ENCODE measurements around the gene JAK1. TPM values are rescaled to one million over a fixed set of nuclear protein-coding genes. Genes with fewer than 3 reads are reported as not detected.
A peak's percentile ranks its signal among the peaks of the same experiment; 100 is the strongest.

JAK1 gene
- total and polyA plus RNA-seq, 3 experiments from 2014 or later, result 106 to 300 (median 108) TPM

DNA sequence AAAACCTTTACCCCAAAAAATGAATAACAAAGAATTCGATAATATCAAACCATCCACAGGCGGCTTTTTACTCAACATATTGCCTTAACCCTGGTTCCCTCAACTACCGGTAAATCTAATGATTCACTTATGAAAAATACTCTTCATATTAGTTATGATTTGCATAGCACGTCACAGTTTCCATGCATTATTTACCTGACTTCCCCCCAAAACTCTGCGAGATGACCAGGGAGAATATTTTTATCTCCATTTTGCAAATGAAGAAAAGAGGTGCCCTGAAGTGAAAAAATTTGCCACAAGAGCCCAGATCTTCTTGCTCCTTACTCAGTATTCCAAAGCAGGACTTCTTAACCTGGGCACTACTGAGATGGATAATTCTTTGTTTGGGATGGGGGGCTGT lies 2.9 kb downstream of the JAK1 start:
- POLR2A ChIA-PET, result no interaction called here
- CTCF ChIA-PET, result no interaction called here
- H3K36me3 Mint-ChIP-seq, result peaks cover 0 to 18% (median 5%) of the 10 kb centered on the region in 3 donors

DNA sequence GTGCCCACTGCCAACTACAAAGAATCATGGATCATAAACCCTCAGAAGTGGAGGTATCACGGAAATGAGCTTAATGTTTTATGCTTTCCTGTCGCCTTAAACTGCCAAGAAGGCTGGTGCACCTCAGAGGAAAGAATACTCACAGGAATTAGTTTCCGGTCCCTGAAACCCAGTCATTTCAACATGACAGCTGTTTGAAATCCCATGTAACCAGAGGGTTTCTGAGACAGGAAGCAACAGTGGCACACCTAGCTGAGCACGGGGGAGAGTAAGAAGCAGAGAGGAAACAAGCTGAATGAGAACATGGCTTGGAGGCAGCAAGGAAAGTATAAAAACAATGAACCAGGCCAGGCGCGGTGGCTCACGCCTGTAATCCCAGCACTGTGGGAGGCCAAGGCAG lies 3.9 kb downstream of the JAK1 start:
- Mint-ChIP-seq H3K36me3 (peaks cover 0 to 19% (median 6%) of the 10 kb centered on the region in 3 donors), H3K4me3 (peak overlapping the region; percentile 67 to 98 (median 89)), H3K27me3 (no peaks in the 10 kb centered on the region), H3K27ac (peak overlapping the region; percentile 37 to 97 (median 88)), H3K4me1 (peaks cover 9 to 84% (median 80%) of the 10 kb centered on the region in 3 donors), H3K9me3 (no peaks in the 10 kb centered on the region)
- ChIA-PET CTCF (interaction anchor here (0.9 to 1.5 kb wide), 5 partner anchors 30 to 113 kb away, joined by 3 to 6 read pairs (median 3); no protein-coding TSS in a partner anchor), POLR2A (interaction anchor here (1.5 to 2.9 kb wide), 3 partner anchors 40 to 98 kb away, joined by 4 to 9 read pairs (median 8); no protein-coding TSS in a partner anchor)
- H3K27me3 ChIP-seq (ENCODE audit: insufficient read depth, low read length, poor library complexity, severe bottlenecking), result no peaks in the 10 kb centered on the region
- no peak overlapping the region for H3K27ac ChIP-seq (ENCODE audit: low read depth, low read length)
- no peaks in the 10 kb centered on the region for H3K9me3 ChIP-seq (ENCODE audit: low read length)
- peaks cover 79% of the 10 kb centered on the region for H3K4me1 ChIP-seq (ENCODE audit: insufficient read depth, low read length)
- peak in 2 of 5 donors; percentile 20 to 43 for DNase-seq
- H3K36me3 ChIP-seq (ENCODE audit: insufficient read depth, low read length), result no peaks in the 10 kb centered on the region
- peak overlapping the region; percentile 6 for H3K4me3 ChIP-seq (ENCODE audit: low read length)

More for the DNA sequence above, 2.9 kb downstream of the JAK1 start:
- Mint-ChIP-seq H3K4me3 (peak overlapping the region; percentile 86 to 98 (median 92)), H3K4me1 (peaks cover 17 to 85% (median 79%) of the 10 kb centered on the region in 3 donors), H3K27ac (peak overlapping the region; percentile 47 to 97 (median 88)), H3K9me3 (no peaks in the 10 kb centered on the region), H3K27me3 (no peaks in the 10 kb centered on the region)
- DNase-seq, result no peak
- H3K4me3 ChIP-seq (ENCODE audit: low read length), result no peak overlapping the region
- H3K9me3 ChIP-seq (ENCODE audit: low read length), result no peaks in the 10 kb centered on the region
- H3K36me3 ChIP-seq (ENCODE audit: insufficient read depth, low read length), result no peaks in the 10 kb centered on the region
- H3K4me1 ChIP-seq (ENCODE audit: insufficient read depth, low read length), result peaks cover 77% of the 10 kb centered on the region
- H3K27me3 ChIP-seq (ENCODE audit: insufficient read depth, low read length, poor library complexity, severe bottlenecking), result no peaks in the 10 kb centered on the region
- no peak overlapping the region for H3K27ac ChIP-seq (ENCODE audit: low read depth, low read length)

DNA sequence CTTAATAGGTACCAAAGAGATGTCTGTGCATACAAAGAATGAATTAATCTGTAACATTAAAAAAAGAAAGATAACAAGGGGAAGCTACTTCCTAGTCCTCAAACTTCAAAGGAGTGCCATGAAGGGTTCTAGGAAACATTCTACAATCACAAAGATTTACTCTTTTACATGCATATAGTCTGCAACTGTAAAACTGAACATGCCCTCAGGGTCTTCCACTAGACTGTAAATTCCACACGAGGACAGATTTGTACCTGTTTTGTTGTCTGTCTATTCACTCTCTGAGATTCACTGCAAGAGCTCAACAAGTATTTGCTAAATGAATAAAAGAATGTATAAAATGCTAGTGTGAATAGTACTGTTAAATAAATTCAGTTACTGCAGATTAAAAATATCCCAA lies 4.4 kb downstream of the JAK1 start:
- no peaks in the 10 kb centered on the region for H3K9me3 ChIP-seq (ENCODE audit: low read length)
- peak overlapping the region; percentile 6 for H3K4me3 ChIP-seq (ENCODE audit: low read length)
- Mint-ChIP-seq H3K27ac (peak overlapping the region in 7 of 8 donors; percentile 37 to 97 (median 89)), H3K27me3 (no peaks in the 10 kb centered on the region), H3K4me3 (peak overlapping the region; percentile 67 to 98 (median 89)), H3K36me3 (peaks cover 0 to 19% (median 6%) of the 10 kb centered on the region in 3 donors), H3K9me3 (no peaks in the 10 kb centered on the region), H3K4me1 (peaks cover 4 to 79% (median 75%) of the 10 kb centered on the region in 3 donors)
- ChIA-PET POLR2A (interaction anchor here (1.5 to 2.9 kb wide), 3 partner anchors 40 to 98 kb away, joined by 4 to 9 read pairs (median 8); no protein-coding TSS in a partner anchor), CTCF (interaction anchor here (0.9 to 1.5 kb wide), 5 partner anchors 31 to 114 kb away, joined by 3 to 6 read pairs (median 3); no protein-coding TSS in a partner anchor)
- DNase-seq, result no peak
- peaks cover 79% of the 10 kb centered on the region for H3K4me1 ChIP-seq (ENCODE audit: insufficient read depth, low read length)
- H3K36me3 ChIP-seq (ENCODE audit: insufficient read depth, low read length), result no peaks in the 10 kb centered on the region
- no peak overlapping the region for H3K27ac ChIP-seq (ENCODE audit: low read depth, low read length)
- H3K27me3 ChIP-seq (ENCODE audit: insufficient read depth, low read length, poor library complexity, severe bottlenecking), result no peaks in the 10 kb centered on the region

DNA sequence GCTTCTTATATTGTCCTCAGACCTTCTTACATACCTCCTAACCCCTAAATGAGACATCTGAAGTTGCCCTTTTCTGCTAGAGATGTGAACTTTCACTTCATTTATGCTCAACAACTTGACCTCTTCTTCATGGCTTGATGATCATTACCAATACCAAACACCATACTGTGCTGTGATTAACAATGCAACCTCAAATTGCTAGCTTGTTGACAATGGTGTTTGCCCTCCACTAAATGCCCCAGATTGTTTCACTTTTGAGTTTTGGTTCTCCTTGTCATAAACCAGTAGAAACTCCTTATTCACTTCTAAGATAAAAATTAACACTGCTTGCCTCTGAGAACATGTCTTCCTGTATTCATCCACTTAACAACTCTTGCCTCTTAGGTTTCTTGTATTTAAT lies 5.6 kb downstream of the JAK1 start:
- H3K27me3 Mint-ChIP-seq, result no peaks in the 10 kb centered on the region
- POLR2A ChIA-PET, result interaction anchor here (2.9 kb wide), 1 partner anchor 83 kb away, joined by 9 read pairs; no protein-coding TSS in a partner anchor
- peaks cover 0 to 75% (median 72%) of the 10 kb centered on the region in 3 donors for H3K4me1 Mint-ChIP-seq
- H3K27ac Mint-ChIP-seq, result peak overlapping the region in 7 of 8 donors; percentile 68 to 93 (median 87)
- Histone ChIP-seq H3K27ac (ENCODE audit: low read depth, low read length) (no peak overlapping the region), H3K9me3 (ENCODE audit: low read length) (no peaks in the 10 kb centered on the region), H3K4me3 (ENCODE audit: low read length) (no peak overlapping the region), H3K4me1 (ENCODE audit: insufficient read depth, low read length) (peaks cover 88% of the 10 kb centered on the region), H3K36me3 (ENCODE audit: insufficient read depth, low read length) (no peaks in the 10 kb centered on the region), H3K27me3 (ENCODE audit: insufficient read depth, low read length, poor library complexity, severe bottlenecking) (no peaks in the 10 kb centered on the region)
- CTCF ChIA-PET, result interaction anchor here (1.0 kb wide), 1 partner anchor 115 kb away, joined by 3 read pairs; no protein-coding TSS in a partner anchor
- H3K9me3 Mint-ChIP-seq, result no peaks in the 10 kb centered on the region
- H3K4me3 Mint-ChIP-seq, result peak overlapping the region; percentile 51 to 93 (median 80)
- H3K36me3 Mint-ChIP-seq, result peaks cover 0 to 16% (median 6%) of the 10 kb centered on the region in 3 donors
- DNase-seq, result no peak

DNA sequence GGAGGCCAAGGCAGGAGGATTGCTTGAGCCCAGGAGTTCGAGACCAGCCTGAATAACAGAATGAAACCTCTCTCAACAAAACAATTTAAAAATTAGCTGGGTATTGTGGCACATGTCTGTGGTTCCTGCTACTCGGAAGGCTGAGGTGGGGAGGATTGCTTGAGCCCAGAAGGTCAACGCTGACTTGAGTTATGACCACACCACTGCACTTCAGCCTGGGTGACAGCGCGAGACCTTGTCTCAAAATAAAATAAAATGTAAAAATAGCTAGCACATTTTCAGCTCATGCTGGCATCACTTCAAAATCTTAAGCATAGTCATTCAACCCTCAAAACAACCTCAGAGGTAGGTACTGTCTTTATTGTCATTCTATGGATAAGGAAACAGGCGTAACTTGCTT lies 6.4 kb downstream of the JAK1 start:
- Mint-ChIP-seq H3K36me3 (peaks cover 0 to 9% (median 6%) of the 10 kb centered on the region in 3 donors), H3K4me1 (peaks cover 0 to 73% (median 70%) of the 10 kb centered on the region in 3 donors), H3K9me3 (no peaks in the 10 kb centered on the region), H3K27me3 (no peaks in the 10 kb centered on the region), H3K4me3 (peak overlapping the region; percentile 58 to 93 (median 80)), H3K27ac (peak overlapping the region; percentile 61 to 90 (median 83))
- no peak for DNase-seq
- Histone ChIP-seq H3K36me3 (ENCODE audit: insufficient read depth, low read length) (no peaks in the 10 kb centered on the region), H3K4me1 (ENCODE audit: insufficient read depth, low read length) (peaks cover 96% of the 10 kb centered on the region), H3K27ac (ENCODE audit: low read depth, low read length) (no peak overlapping the region), H3K27me3 (ENCODE audit: insufficient read depth, low read length, poor library complexity, severe bottlenecking) (no peaks in the 10 kb centered on the region), H3K4me3 (ENCODE audit: low read length) (no peak overlapping the region), H3K9me3 (ENCODE audit: low read length) (no peaks in the 10 kb centered on the region)
- ChIA-PET POLR2A (interaction anchor here (2.9 kb wide), 1 partner anchor 82 kb away, joined by 9 read pairs; no protein-coding TSS in a partner anchor), CTCF (interaction anchor here (1.0 kb wide), 1 partner anchor 116 kb away, joined by 3 read pairs; no protein-coding TSS in a partner anchor)

DNA sequence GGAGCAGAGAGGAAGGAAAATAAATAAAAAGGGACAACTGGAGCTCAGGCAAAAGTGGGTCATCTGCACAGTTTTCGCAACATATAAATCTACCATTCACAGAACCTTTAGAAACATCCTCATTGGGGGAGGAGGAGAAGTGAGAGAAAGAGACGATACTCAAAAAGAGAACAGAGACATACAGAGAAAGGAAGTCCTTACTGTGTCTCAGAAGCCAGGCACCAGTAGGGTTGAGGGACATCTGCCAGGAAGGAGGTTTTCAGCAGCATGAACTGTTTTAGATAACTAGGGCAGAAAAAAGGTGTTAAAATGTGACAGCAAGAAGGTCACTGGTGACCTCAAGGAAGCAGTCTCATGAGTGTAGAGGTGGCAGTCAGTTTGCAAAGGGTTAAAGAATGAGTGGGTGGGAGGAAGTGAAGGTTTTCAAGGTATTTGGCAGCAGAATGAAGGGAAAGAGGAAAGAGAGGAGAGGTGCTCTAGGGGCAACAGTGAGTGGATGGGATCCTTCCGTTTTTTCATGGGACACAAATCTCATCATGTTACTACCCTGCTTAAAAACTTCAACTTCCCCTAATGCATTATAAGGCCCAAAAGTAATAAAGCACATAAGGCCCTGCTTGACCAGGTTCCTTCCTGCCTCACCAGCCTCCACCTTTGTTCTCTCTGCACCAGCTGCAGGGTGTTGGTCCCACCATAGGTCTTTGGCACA lies 9.5 kb downstream of the JAK1 start:
- no peaks in the 10 kb centered on the region for H3K9me3 Mint-ChIP-seq
- peaks cover 0 to 58% (median 57%) of the 10 kb centered on the region in 3 donors for H3K4me1 Mint-ChIP-seq
- H3K27me3 Mint-ChIP-seq, result no peaks in the 10 kb centered on the region
- Histone ChIP-seq H3K4me3 (ENCODE audit: low read length) (peak overlapping the region; percentile 13), H3K27ac (ENCODE audit: low read depth, low read length) (no peak overlapping the region), H3K27me3 (ENCODE audit: insufficient read depth, low read length, poor library complexity, severe bottlenecking) (no peaks in the 10 kb centered on the region), H3K36me3 (ENCODE audit: insufficient read depth, low read length) (no peaks in the 10 kb centered on the region), H3K4me1 (ENCODE audit: insufficient read depth, low read length) (peaks cover 96% of the 10 kb centered on the region), H3K9me3 (ENCODE audit: low read length) (no peaks in the 10 kb centered on the region)
- H3K27ac Mint-ChIP-seq, result no peak overlapping the region
- POLR2A ChIA-PET, result no interaction called here
- CTCF ChIA-PET, result interaction anchor here (0.8 kb wide), 1 partner anchor 100 kb away, joined by 3 read pairs; no protein-coding TSS in a partner anchor
- H3K36me3 Mint-ChIP-seq, result peaks cover 0 to 9% (median 6%) of the 10 kb centered on the region in 3 donors
- peak in 2 of 5 donors; percentile 17 to 46 for DNase-seq
- no peak overlapping the region for H3K4me3 Mint-ChIP-seq

DNA sequence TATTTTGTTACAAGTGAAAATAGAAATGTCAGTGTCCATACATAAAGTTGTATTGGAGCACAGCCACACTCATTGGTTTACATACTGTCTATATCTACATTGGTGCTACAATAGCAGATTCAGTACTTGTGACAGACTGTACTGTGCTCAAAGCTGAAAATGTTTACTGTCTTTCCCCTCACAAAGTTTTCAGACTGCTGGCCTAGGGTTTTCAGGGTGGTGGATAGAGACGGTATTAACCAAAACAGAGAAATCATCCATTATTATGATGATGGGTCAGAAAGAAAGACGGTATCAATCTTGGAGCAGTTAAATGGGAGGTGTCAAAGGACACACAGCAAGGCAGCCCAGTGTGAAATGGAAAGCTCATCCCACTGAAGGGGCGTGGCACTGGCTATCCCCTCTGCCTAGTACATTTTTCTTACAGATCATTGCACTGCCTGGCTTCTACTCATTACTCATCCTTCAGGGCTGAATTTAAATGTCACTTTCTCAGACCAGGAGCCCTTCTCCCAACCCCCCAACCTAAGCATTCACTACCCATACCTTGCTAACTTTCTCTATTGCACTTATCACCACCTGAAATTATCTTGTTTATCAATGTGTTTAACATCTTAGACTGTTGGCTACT lies 10.2 kb downstream of the JAK1 start:
- Mint-ChIP-seq H3K4me3 (no peak overlapping the region), H3K27ac (no peak overlapping the region), H3K4me1 (peaks cover 4 to 56% (median 54%) of the 10 kb centered on the region in 3 donors), H3K36me3 (peaks cover 0 to 8% (median 6%) of the 10 kb centered on the region in 3 donors), H3K9me3 (no peaks in the 10 kb centered on the region), H3K27me3 (no peaks in the 10 kb centered on the region)
- Histone ChIP-seq H3K27me3 (ENCODE audit: insufficient read depth, low read length, poor library complexity, severe bottlenecking) (no peaks in the 10 kb centered on the region), H3K9me3 (ENCODE audit: low read length) (no peaks in the 10 kb centered on the region), H3K36me3 (ENCODE audit: insufficient read depth, low read length) (no peaks in the 10 kb centered on the region), H3K4me1 (ENCODE audit: insufficient read depth, low read length) (peaks cover 93% of the 10 kb centered on the region), H3K4me3 (ENCODE audit: low read length) (no peak overlapping the region), H3K27ac (ENCODE audit: low read depth, low read length) (no peak overlapping the region)
- ChIA-PET POLR2A (no interaction called here), CTCF (interaction anchor here (0.8 kb wide), 1 partner anchor 99 kb away, joined by 3 read pairs; no protein-coding TSS in a partner anchor)
- no peak for DNase-seq

All from CD8-positive, alpha-beta memory T cell (primary cell).